DMS79 treated with DMSO at 0.1 percent for 48 hours (cell line): ENCODE results near the gene PTGIS.

ENCODE experiments used
- DNase-seq: peaks from one replicate; lab custom pipeline; 2025; lab: John Stamatoyannopoulos, UW

PTGIS gene

GRCh38 chr20:49595811-49596561 is 28.0 kb upstream of the PTGIS start:
- no peak for DNase-seq

- no peak for DNase-seq
These were observed 27.4 kb upstream of the PTGIS start for GRCh38 chr20:49595346-49595745.

- DNase-seq = no peak
These were observed 27.0 kb upstream of the PTGIS start for GRCh38 chr20:49594931-49595315.

GRCh38 chr20:49594143-49594930 is 26.4 kb upstream of the PTGIS start:
- DNase-seq = no peak

- DNase-seq = no peak
These were observed 25.7 kb upstream of the PTGIS start for GRCh38 chr20:49593466-49594142.

- DNase-seq = no peak
These were observed 24.2 kb upstream of the PTGIS start for GRCh38 chr20:49592120-49592519.

GRCh38 chr20:49591217-49591865 is 23.4 kb upstream of the PTGIS start:
- DNase-seq = no peak

- no peak for DNase-seq
These were observed 22.5 kb upstream of the PTGIS start for GRCh38 chr20:49590163-49591017.

GRCh38 chr20:49589747-49590146 is 21.8 kb upstream of the PTGIS start:
- DNase-seq = no peak

- DNase-seq = no peak
These were observed 19.2 kb upstream of the PTGIS start for GRCh38 chr20:49587111-49587570.

GRCh38 chr20:49585585-49586245 is 17.8 kb upstream of the PTGIS start:
- no peak for DNase-seq

GRCh38 chr20:49584418-49585382 is 16.8 kb upstream of the PTGIS start:
- no peak for DNase-seq

GRCh38 chr20:49583669-49584417 is 15.9 kb upstream of the PTGIS start:
- DNase-seq = no peak

GRCh38 chr20:49583343-49583668 is 15.4 kb upstream of the PTGIS start:
- DNase-seq = no peak

- no peak for DNase-seq
These were observed 14.7 kb upstream of the PTGIS start for GRCh38 chr20:49582413-49583334.

GRCh38 chr20:49581482-49581881 is 13.5 kb upstream of the PTGIS start:
- DNase-seq = no peak

- no peak for DNase-seq
These were observed 12.9 kb upstream of the PTGIS start for GRCh38 chr20:49580813-49581174.
